Measurements from ENCODE around the gene COLGALT1. TPM values are rescaled to one million over a fixed set of nuclear protein-coding genes. Genes with fewer than 3 reads are reported as not detected.

COLGALT1 gene
- total RNA-seq, 4 donors from 2014 or later: 38.6 to 78.6 (median 54.7) TPM

DNA sequence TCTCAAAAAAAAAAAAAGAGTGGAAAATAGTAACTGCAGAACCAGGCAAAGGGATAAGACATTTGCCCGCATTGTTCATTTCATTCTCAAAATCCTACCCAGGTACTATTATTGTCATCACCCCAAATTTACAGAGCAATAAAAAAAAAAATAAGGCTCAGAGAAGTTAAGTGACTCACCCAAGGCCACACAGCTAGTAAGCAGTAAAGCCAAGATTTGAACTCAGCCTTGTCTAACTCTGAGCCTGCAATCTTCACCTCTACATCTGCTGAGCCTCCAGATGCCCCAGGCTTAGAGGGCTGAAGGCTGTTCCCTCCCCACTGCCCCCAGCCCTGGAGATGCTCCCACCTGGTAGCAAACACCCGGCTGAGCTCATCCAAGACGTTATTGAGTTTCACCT, 71.7 kb downstream of the COLGALT1 start:
- in situ Hi-C loops (cut with MboI; ENCODE audit: low pct_ligation_motif_present in 1 of 4, low pct_unique_long_range_greater_than_20kb in 1 of 4, low sequenced_read_pairs in 3 of 4) (no loop called here), intact Hi-C loops (cut with DNase I; ENCODE audit: low total_unique reads) (no loop called here)
- WGBS, 2 donors (ENCODE audit: low coverage in 1 of 2): 78% methylated on average over 3 of the region's 3 CpGs; no CpG with 5 or more reads in 1 of the 2 donors
- TF ChIP-seq POLR2AphosphoS5 (IDR thresholded peaks at IDR 0.05) (no peak), CTCF (IDR thresholded peaks at IDR 0.05) (no peak), EP300 (IDR thresholded peaks at IDR 0.05; ENCODE audit: low read depth) (no peak)
- Histone ChIP-seq H3K4me1 (no peaks in the 10 kb centered on the region), H3K4me3 (no peak overlapping the region), H3K36me3 (no peaks in the 10 kb centered on the region), H3K27ac (no peak overlapping the region), H3K9me3 (no peaks in the 10 kb centered on the region), H3K27me3 (no peaks in the 10 kb centered on the region)
- no peak for DNase-seq

DNA sequence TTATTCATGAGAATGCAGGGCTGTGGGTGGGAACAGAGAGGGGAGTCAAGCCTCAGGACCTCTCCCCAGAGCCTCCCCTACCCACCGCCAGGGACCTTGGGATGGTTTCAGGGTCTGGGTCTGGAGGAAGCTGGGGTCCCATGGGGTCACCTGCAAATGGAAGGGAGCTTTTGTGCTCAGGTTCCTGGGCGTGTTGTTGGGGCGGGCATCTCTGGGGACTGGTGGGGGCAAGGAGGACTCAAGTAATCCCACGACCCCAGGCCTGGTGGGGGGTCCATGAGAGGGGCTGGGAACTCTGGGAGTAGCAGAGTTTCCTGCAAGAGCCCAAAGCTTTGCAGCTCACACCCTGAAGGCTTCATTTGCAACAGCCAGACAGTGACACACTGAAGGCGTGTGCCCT, 72.5 kb downstream of the COLGALT1 start:
- H3K4me1 ChIP-seq: no peaks in the 10 kb centered on the region
- in situ Hi-C loops (cut with MboI; ENCODE audit: low pct_ligation_motif_present in 1 of 4, low pct_unique_long_range_greater_than_20kb in 1 of 4, low sequenced_read_pairs in 3 of 4) (no loop called here), intact Hi-C loops (cut with DNase I; ENCODE audit: low total_unique reads) (no loop called here)
- no peak for TF ChIP-seq EP300 (IDR thresholded peaks at IDR 0.05; ENCODE audit: low read depth)
- no peak for TF ChIP-seq POLR2A (IDR thresholded peaks at IDR 0.05)
- TF ChIP-seq CTCF (IDR thresholded peaks at IDR 0.05): no peak
- TF ChIP-seq POLR2AphosphoS5 (IDR thresholded peaks at IDR 0.05): no peak
- no peaks in the 10 kb centered on the region for H3K36me3 ChIP-seq
- 85% methylated on average over 5 of the region's 5 CpGs; no CpG with 5 or more reads in 1 of the 2 donors for WGBS, 2 donors (ENCODE audit: low coverage in 1 of 2)
- no peak overlapping the region for H3K27ac ChIP-seq
- H3K4me3 ChIP-seq: no peak overlapping the region
- DNase-seq: no peak
- no peaks in the 10 kb centered on the region for H3K9me3 ChIP-seq
- no peaks in the 10 kb centered on the region for H3K27me3 ChIP-seq

GRCh38 chr19:17629760-17630159, 74.3 kb downstream of the COLGALT1 start:
- WGBS, 2 donors (ENCODE audit: low coverage in 1 of 2): 83 to 89% methylated on average over 1 to 2 of the region's 2 CpGs
- intact Hi-C loops (cut with DNase I; ENCODE audit: low total_unique reads): no loop called here

DNA sequence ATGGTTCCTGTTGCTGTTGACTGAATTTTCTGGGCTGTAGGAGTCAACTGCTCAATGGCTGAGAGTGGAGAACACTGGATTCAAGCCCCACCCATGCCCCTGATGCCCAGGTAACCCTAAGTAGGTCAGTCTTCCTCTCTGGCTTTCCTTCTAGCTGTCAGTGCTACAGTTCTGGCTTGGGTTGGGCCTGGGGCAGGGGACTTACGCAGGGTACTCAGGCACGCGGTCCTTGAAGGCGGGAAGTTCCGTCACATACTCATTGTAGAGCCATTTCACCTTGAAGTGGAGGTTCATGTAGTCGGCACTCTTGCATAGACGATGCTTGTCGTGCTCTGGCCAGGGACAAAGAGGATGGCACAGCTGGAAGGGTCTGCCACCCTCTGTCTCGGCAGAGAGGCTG, 77.1 kb downstream of the COLGALT1 start:
- H3K36me3 ChIP-seq: no peaks in the 10 kb centered on the region
- no peaks in the 10 kb centered on the region for H3K4me1 ChIP-seq
- no peaks in the 10 kb centered on the region for H3K9me3 ChIP-seq
- H3K27ac ChIP-seq: no peak overlapping the region
- no peak for DNase-seq
- no peak overlapping the region for H3K4me3 ChIP-seq
- intact Hi-C loops (cut with DNase I; ENCODE audit: low total_unique reads): no loop called here
- TF ChIP-seq POLR2AphosphoS5 (IDR thresholded peaks at IDR 0.05): no peak
- TF ChIP-seq POLR2A (IDR thresholded peaks at IDR 0.05): no peak
- TF ChIP-seq EP300 (IDR thresholded peaks at IDR 0.05; ENCODE audit: low read depth): no peak
- TF ChIP-seq CTCF (IDR thresholded peaks at IDR 0.05): no peak
- WGBS, 2 donors (ENCODE audit: low coverage in 1 of 2): 20 to 84% methylated on average over 1 to 9 of the region's 9 CpGs
- in situ Hi-C loops (cut with MboI; ENCODE audit: low pct_ligation_motif_present in 1 of 4, low pct_unique_long_range_greater_than_20kb in 1 of 4, low sequenced_read_pairs in 3 of 4): no loop called here
- H3K27me3 ChIP-seq: no peaks in the 10 kb centered on the region

More at GRCh38 chr19:17629760-17630159, 74.3 kb downstream of the COLGALT1 start:
- Histone ChIP-seq H3K9me3 (no peaks in the 10 kb centered on the region), H3K4me3 (no peak overlapping the region), H3K4me1 (no peaks in the 10 kb centered on the region), H3K36me3 (no peaks in the 10 kb centered on the region), H3K27me3 (no peaks in the 10 kb centered on the region), H3K27ac (no peak overlapping the region)
- no peak for DNase-seq
- in situ Hi-C loops (cut with MboI; ENCODE audit: low pct_ligation_motif_present in 1 of 4, low pct_unique_long_range_greater_than_20kb in 1 of 4, low sequenced_read_pairs in 3 of 4): no loop called here
- no peak for TF ChIP-seq POLR2AphosphoS5 (IDR thresholded peaks at IDR 0.05)
- no peak for TF ChIP-seq EP300 (IDR thresholded peaks at IDR 0.05; ENCODE audit: low read depth)
- no peak for TF ChIP-seq CTCF (IDR thresholded peaks at IDR 0.05)
- TF ChIP-seq POLR2A (IDR thresholded peaks at IDR 0.05): no peak

Other genes with a start within 250 kb of the COLGALT1 start
- 100 to 1,000 TPM; 243 to 390 (median 272) TPM for gene MRPL34, start 249.8 kb upstream of the COLGALT1 start, total RNA-seq
- gene DDA1, start 246.1 kb upstream of the COLGALT1 start, total RNA-seq: 10 to 100 TPM; 20.6 to 98.1 (median 22.0) TPM
- gene ANO8, start 220.8 kb upstream of the COLGALT1 start, total RNA-seq: 10 to 100 TPM in 2 of 4 donors, 1 to 10 TPM in 2; 6.7 to 73.0 (median 10.3) TPM
- 100 to 1,000 TPM in 1 of 4 donors, 10 to 100 TPM in 3; 24.7 to 206 (median 30.5) TPM for gene GTPBP3, start 218.1 kb upstream of the COLGALT1 start, total RNA-seq
- gene PLVAP, start 178.3 kb upstream of the COLGALT1 start, total RNA-seq: 10 to 100 TPM in 3 of 4 donors, 1 to 10 TPM in 1; 3.0 to 37.0 (median 19.2) TPM
- gene CCDC194, start 161.5 kb upstream of the COLGALT1 start, total RNA-seq: not detected
- gene BST2, start 150.0 kb upstream of the COLGALT1 start, total RNA-seq: 10 to 100 TPM in 3 of 4 donors, 1 to 10 TPM in 1; 5.6 to 39.2 (median 19.9) TPM
- gene MVB12A, start 135.6 kb upstream of the COLGALT1 start, total RNA-seq: 10 to 100 TPM; 22.9 to 84.2 (median 83.1) TPM
- under 1 TPM in 1 of 4 donors, not detected in 3; 0.48 TPM for gene TMEM221, start 107.0 kb upstream of the COLGALT1 start, total RNA-seq
- gene NXNL1, start 94.7 kb upstream of the COLGALT1 start, total RNA-seq: not detected
- gene SLC27A1, start 85.1 kb upstream of the COLGALT1 start, total RNA-seq: 10 to 100 TPM in 1 of 4 donors, 1 to 10 TPM in 3; 4.0 to 11.1 (median 7.0) TPM
- 100 to 1,000 TPM in 3 of 4 donors, 10 to 100 TPM in 1; 90.4 to 146 (median 117) TPM for gene PGLS, start 44.0 kb upstream of the COLGALT1 start, total RNA-seq
- 1 to 10 TPM in 1 of 4 donors, under 1 TPM in 3; under 0.01 to 1.9 (median 0.30) TPM for gene UNC13A, start 132.7 kb downstream of the COLGALT1 start, total RNA-seq
- gene MAP1S, start 163.8 kb downstream of the COLGALT1 start, total RNA-seq: 100 to 1,000 TPM in 2 of 4 donors, 10 to 100 TPM in 2; 30.2 to 159 (median 68.0) TPM
- 10 to 100 TPM in 1 of 4 donors, 1 to 10 TPM in 2, under 1 TPM in 1; 0.60 to 26.9 (median 3.8) TPM for gene FCHO1, start 195.8 kb downstream of the COLGALT1 start, total RNA-seq
- gene B3GNT3, start 239.5 kb downstream of the COLGALT1 start, total RNA-seq: 100 to 1,000 TPM in 3 of 4 donors, 10 to 100 TPM in 1; 52.1 to 180 (median 144) TPM

Data from transverse colon (tissue), 4 donors.